WTC11 (cell line): ENCODE data around the gene PSMA7. TPM values are rescaled to one million over a fixed set of nuclear protein-coding genes. Genes with fewer than 3 reads are reported as not detected.

ENCODE experiments used
- ATAC-seq: fragments of 200-7000 bp; cut with Tn5 transposase; 2 replicates; pipeline ENCODE4 v1.10.0; 2021; ENCODE audit warnings: mild to moderate bottlenecking, moderate library complexity
- CTCF ChIA-PET: fragments of 300-600 bp; sonication (Branson Sonifier 250); formaldehyde crosslinking; loops from one replicate; lab custom pipeline; 2021; ENCODE audit warnings: antibody characterized with exemption; lab: Charles Lee
- POLR2A ChIA-PET: fragments of 350-600 bp; sonication (Branson Sonifier 250); formaldehyde crosslinking; loops from one replicate; lab custom pipeline; 2021; ENCODE audit warnings: antibody characterized with exemption; lab: Charles Lee
- DNase-seq: peaks from one replicate; pipeline ENCODE4 v3.0.0; 2021; ENCODE audit warnings: low spot score
- H3K27ac Mint-ChIP-seq: 2 replicates; pipeline ENCODE4 v1.8.0; 2021; ENCODE audit warnings: mixed read lengths
- H3K27me3 Mint-ChIP-seq: 2 replicates; pipeline ENCODE4 v1.8.0; 2021; ENCODE audit warnings: low read depth, mild to moderate bottlenecking, moderate library complexity, mixed read lengths
- H3K36me3 Mint-ChIP-seq: 2 replicates; pipeline ENCODE4 v1.8.0; 2021; ENCODE audit warnings: mixed read lengths
- H3K4me1 Mint-ChIP-seq: 2 replicates; pipeline ENCODE4 v1.8.0; 2022; ENCODE audit warnings: mixed read lengths
- H3K4me3 Mint-ChIP-seq: 2 replicates; pipeline ENCODE4 v1.8.0; 2021; ENCODE audit warnings: mild to moderate bottlenecking, moderate library complexity, mixed read lengths
- H3K9me3 Mint-ChIP-seq: 2 replicates; pipeline ENCODE4 v1.8.0; 2021; ENCODE audit warnings: mixed read lengths
- ATF2 ChIP-seq: sonication (generic); formaldehyde crosslinking; IDR thresholded peaks from 2 replicates; pipeline ENCODE4 v1.8.1; 2022; ENCODE audit warnings: low read depth, missing genetic modification reagents, borderline replicate concordance
- ATF6 ChIP-seq: sonication (generic); formaldehyde crosslinking; IDR thresholded peaks from 2 replicates; pipeline ENCODE4 v1.8.1; 2023; ENCODE audit warnings: mild to moderate bottlenecking, missing genetic modification reagents
- CREB1 ChIP-seq: sonication (generic); formaldehyde crosslinking; IDR thresholded peaks from 2 replicates; pipeline ENCODE4 v1.8.0; 2023; ENCODE audit warnings: mild to moderate bottlenecking, missing genetic modification reagents
- CTCF ChIP-seq: fragments of 200-600 bp; IDR thresholded peaks from 2 replicates; pipeline ENCODE4 v1.8.0; 2022; ENCODE audit warnings: antibody characterized with exemption
- E2F4 ChIP-seq: sonication (generic); formaldehyde crosslinking; IDR thresholded peaks from 2 replicates; pipeline ENCODE4 v1.8.1; 2022; ENCODE audit warnings: low read depth, mild to moderate bottlenecking, moderate library complexity, missing genetic modification reagents, borderline replicate concordance
- ESRRA ChIP-seq: sonication (generic); formaldehyde crosslinking; IDR thresholded peaks from 2 replicates; pipeline ENCODE4 v1.8.1; 2022; ENCODE audit warnings: mild to moderate bottlenecking, missing genetic modification reagents, borderline replicate concordance
- HMGA2 ChIP-seq: fragments of 250-450 bp; sonication (Bioruptor Pico); IDR thresholded peaks from 2 replicates; pipeline ENCODE4 v1.4.0; 2021; ENCODE audit warnings: mild to moderate bottlenecking, moderate library complexity
- JAZF1 ChIP-seq: fragments of 250-450 bp; sonication (Bioruptor Pico); IDR thresholded peaks from 2 replicates; pipeline ENCODE4 v1.9.0; 2021; ENCODE audit warnings: moderate library complexity, mild to moderate bottlenecking, inconsistent platforms
- NR2C2 ChIP-seq: sonication (generic); formaldehyde crosslinking; IDR thresholded peaks from 2 replicates; pipeline ENCODE4 v1.8.0; 2022; ENCODE audit warnings: mild to moderate bottlenecking, missing genetic modification reagents
- SP1 ChIP-seq: sonication (generic); formaldehyde crosslinking; conservative IDR thresholded peaks from 2 replicates; pipeline ENCODE4 v1.8.1; 2022; ENCODE audit warnings: missing genetic modification reagents
- TEAD4 ChIP-seq: sonication (generic); formaldehyde crosslinking; IDR thresholded peaks from 2 replicates; pipeline ENCODE4 v1.8.0; 2022; ENCODE audit warnings: mild to moderate bottlenecking, missing genetic modification reagents
- TP53 ChIP-seq: sonication (generic); formaldehyde crosslinking; IDR thresholded peaks from 2 replicates; pipeline ENCODE4 v1.8.1; 2023; ENCODE audit warnings: mild to moderate bottlenecking, missing genetic modification reagents
- USF1 ChIP-seq: sonication (generic); formaldehyde crosslinking; IDR thresholded peaks from 2 replicates; pipeline ENCODE4 v1.8.0; 2022; ENCODE audit warnings: mild to moderate bottlenecking, missing genetic modification reagents
- ZMAT4 ChIP-seq: fragments of 250-450 bp; sonication (Bioruptor Pico); IDR thresholded peaks from 2 replicates; pipeline ENCODE4 v1.9.0; 2021; ENCODE audit warnings: mild to moderate bottlenecking
- ZNF232 ChIP-seq: sonication (generic); formaldehyde crosslinking; IDR thresholded peaks from 2 replicates; pipeline ENCODE4 v1.8.0; 2022; ENCODE audit warnings: mild to moderate bottlenecking, missing genetic modification reagents
- total RNA-seq: library from RNA; stranded (reverse); gene quantifications from 3 replicates; pipeline ENCODE4 v1.2.3, GENCODE V29; 2021
- TF ChIP-seq, protein P1 (sequence below): sonication (generic); formaldehyde crosslinking; conservative IDR thresholded peaks from 2 replicates; pipeline ENCODE4 v1.8.1; 2022; ENCODE audit warnings: mild to moderate bottlenecking, missing genetic modification reagents
- TF ChIP-seq, protein P2 (sequence below): sonication (generic); formaldehyde crosslinking; IDR thresholded peaks from 2 replicates; pipeline ENCODE4 v1.8.1; 2023; ENCODE audit warnings: mild to moderate bottlenecking, missing genetic modification reagents
- TF ChIP-seq, protein P3 (sequence below): fragments of 250-450 bp; sonication (Bioruptor Pico); IDR thresholded peaks from 2 replicates; pipeline ENCODE4 v1.9.0; 2021; ENCODE audit warnings: mild to moderate bottlenecking, borderline replicate concordance
- TF ChIP-seq, protein P4 (sequence below): sonication (generic); formaldehyde crosslinking; IDR thresholded peaks from 2 replicates; pipeline ENCODE4 v1.8.0; 2022; ENCODE audit warnings: missing genetic modification reagents

PSMA7 gene
- total RNA-seq, 1 experiment from 2014 or later = 364 TPM

DNA sequence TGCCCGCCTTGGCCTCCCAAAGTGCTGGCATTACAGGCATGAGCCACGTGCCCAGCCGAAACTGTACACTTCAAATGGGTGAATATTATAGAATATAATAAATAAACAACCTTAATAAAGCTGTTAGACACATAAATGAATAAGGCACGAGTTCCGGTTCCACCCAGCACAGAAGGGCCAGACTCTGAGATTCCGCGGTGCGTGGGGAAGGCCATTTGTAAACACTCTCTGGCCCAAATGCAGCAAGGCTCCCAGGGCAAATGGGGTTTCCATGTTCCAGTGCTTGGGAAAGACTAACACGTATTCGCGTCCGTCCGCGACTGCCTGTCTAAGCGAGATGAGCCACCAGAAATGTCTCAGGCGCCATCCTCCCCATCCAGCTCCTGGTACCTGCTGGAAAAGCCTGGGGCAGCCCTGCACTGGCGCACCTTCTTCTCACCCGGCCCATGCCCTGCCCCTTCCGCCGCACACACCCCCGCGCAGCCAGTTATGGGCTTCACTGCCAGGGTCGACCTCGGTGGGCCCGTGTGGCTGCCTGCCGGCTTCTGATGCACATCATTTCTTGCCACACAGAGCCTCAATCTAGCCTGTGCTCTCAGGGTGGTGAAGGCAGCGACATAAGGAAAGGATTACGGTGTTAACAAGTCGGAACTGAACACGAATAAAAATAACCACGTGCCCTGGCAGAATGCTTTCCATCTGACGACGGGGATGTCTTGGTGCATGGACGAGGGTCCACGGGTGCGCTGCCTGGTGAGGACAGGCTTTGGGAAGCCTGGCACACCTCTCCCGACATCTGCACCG is 26.4 kb downstream of the PSMA7 start:
- Mint-ChIP-seq H3K36me3 (no peaks in the 10 kb centered on the region), H3K4me1 (peaks cover 25% of the 10 kb centered on the region), H3K27ac (no peak overlapping the region), H3K9me3 (no peaks in the 10 kb centered on the region), H3K27me3 (no peaks in the 10 kb centered on the region; the same call in 1 of the 2 replicates), H3K4me3 (no peak overlapping the region)
- POLR2A ChIA-PET = interaction anchor here (0.7 kb wide), 1 partner anchor 798 kb away, joined by 5 read pairs; no protein-coding TSS in a partner anchor
- TF ChIP-seq ZNF232 (CRISPR knock-in tag) (no peak), NR2C2 (no peak), ZMAT4 (CRISPR knock-in tag) (no peak), USF1 (no peak), TEAD4 (no peak), SP1 (CRISPR knock-in tag) (no peak), ATF6 (no peak), ATF2 (no peak), CTCF (no peak), CREB1 (CRISPR knock-in tag) (no peak), HMGA2 (CRISPR knock-in tag) (no peak), TP53 (CRISPR knock-in tag) (no peak), ESRRA (CRISPR knock-in tag) (no peak), E2F4 (CRISPR knock-in tag) (no peak), JAZF1 (CRISPR knock-in tag) (no peak)
- TF ChIP-seq, protein P1, sequence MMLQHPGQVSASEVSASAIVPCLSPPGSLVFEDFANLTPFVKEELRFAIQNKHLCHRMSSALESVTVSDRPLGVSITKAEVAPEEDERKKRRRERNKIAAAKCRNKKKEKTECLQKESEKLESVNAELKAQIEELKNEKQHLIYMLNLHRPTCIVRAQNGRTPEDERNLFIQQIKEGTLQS (CRISPR knock-in tag) = no peak
- TF ChIP-seq, protein P2, sequence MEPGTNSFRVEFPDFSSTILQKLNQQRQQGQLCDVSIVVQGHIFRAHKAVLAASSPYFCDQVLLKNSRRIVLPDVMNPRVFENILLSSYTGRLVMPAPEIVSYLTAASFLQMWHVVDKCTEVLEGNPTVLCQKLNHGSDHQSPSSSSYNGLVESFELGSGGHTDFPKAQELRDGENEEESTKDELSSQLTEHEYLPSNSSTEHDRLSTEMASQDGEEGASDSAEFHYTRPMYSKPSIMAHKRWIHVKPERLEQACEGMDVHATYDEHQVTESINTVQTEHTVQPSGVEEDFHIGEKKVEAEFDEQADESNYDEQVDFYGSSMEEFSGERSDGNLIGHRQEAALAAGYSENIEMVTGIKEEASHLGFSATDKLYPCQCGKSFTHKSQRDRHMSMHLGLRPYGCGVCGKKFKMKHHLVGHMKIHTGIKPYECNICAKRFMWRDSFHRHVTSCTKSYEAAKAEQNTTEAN = no peak
- TF ChIP-seq, protein P3, sequence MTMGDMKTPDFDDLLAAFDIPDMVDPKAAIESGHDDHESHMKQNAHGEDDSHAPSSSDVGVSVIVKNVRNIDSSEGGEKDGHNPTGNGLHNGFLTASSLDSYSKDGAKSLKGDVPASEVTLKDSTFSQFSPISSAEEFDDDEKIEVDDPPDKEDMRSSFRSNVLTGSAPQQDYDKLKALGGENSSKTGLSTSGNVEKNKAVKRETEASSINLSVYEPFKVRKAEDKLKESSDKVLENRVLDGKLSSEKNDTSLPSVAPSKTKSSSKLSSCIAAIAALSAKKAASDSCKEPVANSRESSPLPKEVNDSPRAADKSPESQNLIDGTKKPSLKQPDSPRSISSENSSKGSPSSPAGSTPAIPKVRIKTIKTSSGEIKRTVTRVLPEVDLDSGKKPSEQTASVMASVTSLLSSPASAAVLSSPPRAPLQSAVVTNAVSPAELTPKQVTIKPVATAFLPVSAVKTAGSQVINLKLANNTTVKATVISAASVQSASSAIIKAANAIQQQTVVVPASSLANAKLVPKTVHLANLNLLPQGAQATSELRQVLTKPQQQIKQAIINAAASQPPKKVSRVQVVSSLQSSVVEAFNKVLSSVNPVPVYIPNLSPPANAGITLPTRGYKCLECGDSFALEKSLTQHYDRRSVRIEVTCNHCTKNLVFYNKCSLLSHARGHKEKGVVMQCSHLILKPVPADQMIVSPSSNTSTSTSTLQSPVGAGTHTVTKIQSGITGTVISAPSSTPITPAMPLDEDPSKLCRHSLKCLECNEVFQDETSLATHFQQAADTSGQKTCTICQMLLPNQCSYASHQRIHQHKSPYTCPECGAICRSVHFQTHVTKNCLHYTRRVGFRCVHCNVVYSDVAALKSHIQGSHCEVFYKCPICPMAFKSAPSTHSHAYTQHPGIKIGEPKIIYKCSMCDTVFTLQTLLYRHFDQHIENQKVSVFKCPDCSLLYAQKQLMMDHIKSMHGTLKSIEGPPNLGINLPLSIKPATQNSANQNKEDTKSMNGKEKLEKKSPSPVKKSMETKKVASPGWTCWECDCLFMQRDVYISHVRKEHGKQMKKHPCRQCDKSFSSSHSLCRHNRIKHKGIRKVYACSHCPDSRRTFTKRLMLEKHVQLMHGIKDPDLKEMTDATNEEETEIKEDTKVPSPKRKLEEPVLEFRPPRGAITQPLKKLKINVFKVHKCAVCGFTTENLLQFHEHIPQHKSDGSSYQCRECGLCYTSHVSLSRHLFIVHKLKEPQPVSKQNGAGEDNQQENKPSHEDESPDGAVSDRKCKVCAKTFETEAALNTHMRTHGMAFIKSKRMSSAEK = no peak
- TF ChIP-seq, protein P4, sequence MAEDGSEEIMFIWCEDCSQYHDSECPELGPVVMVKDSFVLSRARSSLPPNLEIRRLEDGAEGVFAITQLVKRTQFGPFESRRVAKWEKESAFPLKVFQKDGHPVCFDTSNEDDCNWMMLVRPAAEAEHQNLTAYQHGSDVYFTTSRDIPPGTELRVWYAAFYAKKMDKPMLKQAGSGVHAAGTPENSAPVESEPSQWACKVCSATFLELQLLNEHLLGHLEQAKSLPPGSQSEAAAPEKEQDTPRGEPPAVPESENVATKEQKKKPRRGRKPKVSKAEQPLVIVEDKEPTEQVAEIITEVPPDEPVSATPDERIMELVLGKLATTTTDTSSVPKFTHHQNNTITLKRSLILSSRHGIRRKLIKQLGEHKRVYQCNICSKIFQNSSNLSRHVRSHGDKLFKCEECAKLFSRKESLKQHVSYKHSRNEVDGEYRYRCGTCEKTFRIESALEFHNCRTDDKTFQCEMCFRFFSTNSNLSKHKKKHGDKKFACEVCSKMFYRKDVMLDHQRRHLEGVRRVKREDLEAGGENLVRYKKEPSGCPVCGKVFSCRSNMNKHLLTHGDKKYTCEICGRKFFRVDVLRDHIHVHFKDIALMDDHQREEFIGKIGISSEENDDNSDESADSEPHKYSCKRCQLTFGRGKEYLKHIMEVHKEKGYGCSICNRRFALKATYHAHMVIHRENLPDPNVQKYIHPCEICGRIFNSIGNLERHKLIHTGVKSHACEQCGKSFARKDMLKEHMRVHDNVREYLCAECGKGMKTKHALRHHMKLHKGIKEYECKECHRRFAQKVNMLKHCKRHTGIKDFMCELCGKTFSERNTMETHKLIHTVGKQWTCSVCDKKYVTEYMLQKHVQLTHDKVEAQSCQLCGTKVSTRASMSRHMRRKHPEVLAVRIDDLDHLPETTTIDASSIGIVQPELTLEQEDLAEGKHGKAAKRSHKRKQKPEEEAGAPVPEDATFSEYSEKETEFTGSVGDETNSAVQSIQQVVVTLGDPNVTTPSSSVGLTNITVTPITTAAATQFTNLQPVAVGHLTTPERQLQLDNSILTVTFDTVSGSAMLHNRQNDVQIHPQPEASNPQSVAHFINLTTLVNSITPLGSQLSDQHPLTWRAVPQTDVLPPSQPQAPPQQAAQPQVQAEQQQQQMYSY = no peak
- no peak for DNase-seq
- no peak for ATAC-seq
- CTCF ChIA-PET = no interaction called here
